Suppressor macrophage (primary cell): ENCODE data around the gene HYDIN.

Experiments used
- DNase-seq, 4 experiments: peaks; one replicate each; pipeline ENCODE4 v3.0.0-alpha.2; 2020 to 2022
- total RNA-seq, 17 experiments: gene quantifications; one replicate each; lab custom pipeline; 2026; ENCODE audit warnings: mixed read lengths in 6 of 17, inconsistent platforms in 3 of 17; lab: John Stamatoyannopoulos, UW

Gene HYDIN
- 0.08 to 10.5 (median 0.34) reads per million in 17 experiments for total RNA-seq

- peak in 2 of 4 experiments; percentile 4 to 22 for DNase-seq
Observed at GRCh38 chr16:71230122-71230845, at the start of gene HYDIN. Gene HYDIN (minus strand): TSS chr16:71230722. CDS start chr16:71186895, 43,827 bp downstream.

GRCh38 chr16:71276589-71277334 is 46.2 kb upstream of the HYDIN start:
- no peak for DNase-seq

- DNase-seq, result no peak
Observed at GRCh38 chr16:71273384-71273783, 42.9 kb upstream of the HYDIN start.

- DNase-seq, result no peak
Observed at GRCh38 chr16:71264299-71264698, 33.8 kb upstream of the HYDIN start.

GRCh38 chr16:71263582-71263981 is 33.1 kb upstream of the HYDIN start:
- DNase-seq, result no peak

- DNase-seq, result no peak
Observed at GRCh38 chr16:71262391-71262790, 31.9 kb upstream of the HYDIN start.

GRCh38 chr16:71260995-71261394 is 30.5 kb upstream of the HYDIN start:
- DNase-seq, result peak in 1 of 4 experiments; percentile 4

- no peak for DNase-seq
Observed at GRCh38 chr16:71259086-71259485, 28.6 kb upstream of the HYDIN start.

GRCh38 chr16:71258372-71258771 is 27.9 kb upstream of the HYDIN start:
- DNase-seq, result peak; percentile 48 to 83 (median 70)

- DNase-seq, result no peak
Observed at GRCh38 chr16:71257768-71258167, 27.2 kb upstream of the HYDIN start.

- DNase-seq, result peak in 2 of 4 experiments; percentile 5 to 13
Observed at GRCh38 chr16:71255721-71256120, 25.2 kb upstream of the HYDIN start.

- DNase-seq, result peak; percentile 14 to 65 (median 38)
Observed at GRCh38 chr16:71254832-71255525, 24.5 kb upstream of the HYDIN start.

- peak in 3 of 4 experiments; percentile 11 to 70 (median 40) for DNase-seq
Observed at GRCh38 chr16:71250461-71251235, 20.1 kb upstream of the HYDIN start.

GRCh38 chr16:71249399-71249798 is 18.9 kb upstream of the HYDIN start:
- DNase-seq, result peak; percentile 36 to 74 (median 60)

- DNase-seq, result no peak
Observed at GRCh38 chr16:71247478-71247877, 17.0 kb upstream of the HYDIN start.

- no peak for DNase-seq
Observed at GRCh38 chr16:71246309-71246708, 15.8 kb upstream of the HYDIN start.

GRCh38 chr16:71244521-71244920 is 14.0 kb upstream of the HYDIN start:
- DNase-seq, result peak in 2 of 4 experiments; percentile 6 to 36

- no peak for DNase-seq
Observed at GRCh38 chr16:71242601-71243000, 12.1 kb upstream of the HYDIN start.

GRCh38 chr16:71242036-71242435 is 11.5 kb upstream of the HYDIN start:
- peak in 3 of 4 experiments; percentile 6 to 60 (median 16) for DNase-seq

- DNase-seq, result no peak
Observed at GRCh38 chr16:71229344-71229743, 1.2 kb downstream of the HYDIN start.

- DNase-seq, result no peak
Observed at GRCh38 chr16:71226229-71227141, 4.0 kb downstream of the HYDIN start.
